ENCODE measurements around the gene COLEC12.

DNA sequence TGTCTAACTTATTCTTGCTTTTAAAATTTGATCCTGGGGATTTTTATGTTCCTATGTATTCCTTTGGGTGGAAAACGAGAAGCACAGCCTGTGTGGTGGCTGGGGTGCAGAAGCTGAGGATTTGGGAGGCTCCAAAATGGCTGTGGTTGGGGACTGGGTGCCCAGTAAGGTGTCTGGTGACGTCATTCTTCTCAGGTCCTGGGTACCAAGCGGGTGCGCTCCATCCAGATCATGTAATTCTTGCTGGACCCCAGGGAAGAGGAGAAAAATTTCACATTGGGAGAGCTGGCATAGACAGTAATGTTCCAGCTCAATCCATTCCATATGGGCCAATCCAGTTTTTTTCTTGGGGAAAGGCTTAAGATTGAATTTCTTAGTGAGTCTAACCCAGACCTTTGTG is 171.6 kb downstream of the COLEC12 start:
- TF ChIP-seq ZNF8 (CRISPR knock-in tag; IDR thresholded peaks at IDR 0.05) (no peak), ARNTL (CRISPR knock-in tag; IDR thresholded peaks at IDR 0.05; ENCODE audit: borderline replicate concordance, low read depth) (no peak), ZFP3 (CRISPR knock-in tag; IDR thresholded peaks at IDR 0.05) (no peak), TOX (CRISPR knock-in tag; IDR thresholded peaks at IDR 0.05; ENCODE audit: borderline replicate concordance) (no peak), POU6F1 (CRISPR knock-in tag; IDR thresholded peaks at IDR 0.05; ENCODE audit: borderline replicate concordance, low read depth) (no peak), GLIS3 (CRISPR knock-in tag; IDR thresholded peaks at IDR 0.05) (no peak)
- TF ChIP-seq, protein P1, sequence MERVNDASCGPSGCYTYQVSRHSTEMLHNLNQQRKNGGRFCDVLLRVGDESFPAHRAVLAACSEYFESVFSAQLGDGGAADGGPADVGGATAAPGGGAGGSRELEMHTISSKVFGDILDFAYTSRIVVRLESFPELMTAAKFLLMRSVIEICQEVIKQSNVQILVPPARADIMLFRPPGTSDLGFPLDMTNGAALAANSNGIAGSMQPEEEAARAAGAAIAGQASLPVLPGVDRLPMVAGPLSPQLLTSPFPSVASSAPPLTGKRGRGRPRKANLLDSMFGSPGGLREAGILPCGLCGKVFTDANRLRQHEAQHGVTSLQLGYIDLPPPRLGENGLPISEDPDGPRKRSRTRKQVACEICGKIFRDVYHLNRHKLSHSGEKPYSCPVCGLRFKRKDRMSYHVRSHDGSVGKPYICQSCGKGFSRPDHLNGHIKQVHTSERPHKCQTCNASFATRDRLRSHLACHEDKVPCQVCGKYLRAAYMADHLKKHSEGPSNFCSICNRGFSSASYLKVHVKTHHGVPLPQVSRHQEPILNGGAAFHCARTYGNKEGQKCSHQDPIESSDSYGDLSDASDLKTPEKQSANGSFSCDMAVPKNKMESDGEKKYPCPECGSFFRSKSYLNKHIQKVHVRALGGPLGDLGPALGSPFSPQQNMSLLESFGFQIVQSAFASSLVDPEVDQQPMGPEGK (CRISPR knock-in tag; IDR thresholded peaks at IDR 0.05; ENCODE audit: borderline replicate concordance): no peak

Measured in SK-N-SH treated with all-trans-retinoic acid at 6 μM for 48 hours (cell line).